ENCODE measurements around the gene TMEM14C. TPM values are rescaled to one million over a fixed set of nuclear protein-coding genes. Genes with fewer than 3 reads are reported as not detected.
"Not testable (repeated sequence)": the region's sequence is repeated elsewhere in the genome, so short reads cannot be mapped to it uniquely, and the experiment has no call there.

TMEM14C gene
- total RNA-seq, 1 donor from 2014 or later, result 63.2 TPM

DNA sequence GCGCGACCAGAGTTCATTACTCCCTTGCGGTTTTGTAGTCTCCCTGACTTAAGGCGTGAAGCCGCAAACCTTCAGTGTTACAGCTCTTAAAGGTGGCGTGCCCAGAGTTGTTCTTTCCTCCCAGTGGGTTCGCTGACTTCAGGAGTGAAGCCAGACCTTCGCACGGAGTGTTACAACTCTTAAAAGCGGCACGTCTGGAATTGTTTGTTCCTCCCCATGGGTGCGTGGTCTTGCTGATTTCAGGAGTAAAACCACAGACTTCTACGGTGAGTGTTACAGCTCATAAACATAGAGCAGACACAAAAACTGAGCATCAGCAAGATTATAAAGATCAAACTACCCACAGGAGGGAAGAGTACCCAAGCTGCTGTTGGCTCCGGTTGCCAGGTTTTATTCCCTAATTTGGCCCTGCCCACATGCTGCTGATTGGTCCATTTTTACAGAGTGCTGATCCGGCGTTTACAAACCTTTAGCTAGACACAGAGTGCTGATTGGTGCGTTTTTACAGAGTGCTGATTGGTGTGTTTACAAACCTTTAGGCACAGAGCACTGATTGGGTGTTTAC is 10.4 kb downstream of the TMEM14C start:
- no peaks in the 10 kb centered on the region for H3K4me1 Mint-ChIP-seq (ENCODE audit: low read depth)
- H3K4me3 Mint-ChIP-seq (ENCODE audit: low read depth), result no peak overlapping the region

GRCh38 chr6:10733863-10734262 is 11.0 kb downstream of the TMEM14C start:
- Mint-ChIP-seq H3K4me1 (ENCODE audit: low read depth) (no peaks in the 10 kb centered on the region), H3K27ac (no peak overlapping the region), H3K27me3 (no peaks in the 10 kb centered on the region), H3K36me3 (ENCODE audit: insufficient read depth) (peaks cover 18% of the 10 kb centered on the region), H3K4me3 (ENCODE audit: low read depth) (no peak overlapping the region), H3K9me3 (ENCODE audit: low read depth) (no peaks in the 10 kb centered on the region)
- TF ChIP-seq CTCF (IDR thresholded peaks at IDR 0.05; ENCODE audit: unreplicated experiment), result no peak
- DNase-seq (ENCODE audit: low spot score, unreplicated experiment), result no peak

More for the DNA sequence above, 10.4 kb downstream of the TMEM14C start:
- no peaks in the 10 kb centered on the region for H3K9me3 Mint-ChIP-seq (ENCODE audit: low read depth)
- no peaks in the 10 kb centered on the region for H3K27me3 Mint-ChIP-seq
- no peak for DNase-seq (ENCODE audit: low spot score, unreplicated experiment)
- H3K36me3 Mint-ChIP-seq (ENCODE audit: insufficient read depth), result peaks cover 15% of the 10 kb centered on the region
- no peak overlapping the region for H3K27ac Mint-ChIP-seq
- no peak for TF ChIP-seq CTCF (IDR thresholded peaks at IDR 0.05; ENCODE audit: unreplicated experiment)

- Mint-ChIP-seq H3K27me3 (no peaks in the 10 kb centered on the region), H3K4me3 (ENCODE audit: low read depth) (no peak overlapping the region)
- no peak for TF ChIP-seq CTCF (IDR thresholded peaks at IDR 0.05; ENCODE audit: unreplicated experiment)
Observed at GRCh38 chr6:10736731-10737130, 13.9 kb downstream of the TMEM14C start.

DNA sequence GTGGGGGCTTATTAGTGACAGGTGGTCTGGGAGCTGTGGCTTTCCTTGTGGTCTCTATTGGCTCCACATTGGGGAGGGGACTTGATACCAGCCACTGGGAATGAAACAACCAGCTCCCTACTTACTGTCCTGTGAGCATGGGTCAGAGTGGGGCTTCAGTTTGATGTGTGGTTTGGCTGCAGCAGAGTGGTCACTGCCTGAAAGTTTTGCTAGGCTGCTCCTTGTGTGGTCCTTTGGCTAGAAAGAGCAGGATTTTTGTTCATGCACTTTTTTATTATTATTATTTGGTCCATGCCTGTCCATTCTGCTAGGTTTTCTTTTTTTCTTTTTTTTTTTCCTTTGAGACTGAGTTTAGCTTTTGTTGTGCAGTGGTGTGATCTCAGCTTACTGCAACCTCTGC is 17.2 kb downstream of the TMEM14C start:
- H3K9me3 Mint-ChIP-seq (ENCODE audit: low read depth), result no peaks in the 10 kb centered on the region
- H3K36me3 Mint-ChIP-seq (ENCODE audit: insufficient read depth), result peaks cover 6% of the 10 kb centered on the region
- no peaks in the 10 kb centered on the region for H3K27me3 Mint-ChIP-seq
- DNase-seq (ENCODE audit: low spot score, unreplicated experiment), result no peak
- H3K4me3 Mint-ChIP-seq (ENCODE audit: low read depth), result no peak overlapping the region
- no peak for TF ChIP-seq CTCF (IDR thresholded peaks at IDR 0.05; ENCODE audit: unreplicated experiment)
- no peak overlapping the region for H3K27ac Mint-ChIP-seq
- no peaks in the 10 kb centered on the region for H3K4me1 Mint-ChIP-seq (ENCODE audit: low read depth)

More at GRCh38 chr6:10736731-10737130, 13.9 kb downstream of the TMEM14C start:
- H3K27ac Mint-ChIP-seq, result no peak overlapping the region
- no peak for DNase-seq (ENCODE audit: low spot score, unreplicated experiment)
- no peaks in the 10 kb centered on the region for H3K4me1 Mint-ChIP-seq (ENCODE audit: low read depth)
- H3K9me3 Mint-ChIP-seq (ENCODE audit: low read depth), result no peaks in the 10 kb centered on the region
- H3K36me3 Mint-ChIP-seq (ENCODE audit: insufficient read depth), result peaks cover 16% of the 10 kb centered on the region

- H3K4me3 Mint-ChIP-seq (ENCODE audit: low read depth); H3K9me3 Mint-ChIP-seq (ENCODE audit: low read depth); H3K27me3 Mint-ChIP-seq; H3K4me1 Mint-ChIP-seq (ENCODE audit: low read depth); DNase-seq (ENCODE audit: low spot score, unreplicated experiment); H3K27ac Mint-ChIP-seq; H3K36me3 Mint-ChIP-seq (ENCODE audit: insufficient read depth): not testable (repeated sequence)
Observed at GRCh38 chr6:10741643-10742042, 18.8 kb downstream of the TMEM14C start.

DNA sequence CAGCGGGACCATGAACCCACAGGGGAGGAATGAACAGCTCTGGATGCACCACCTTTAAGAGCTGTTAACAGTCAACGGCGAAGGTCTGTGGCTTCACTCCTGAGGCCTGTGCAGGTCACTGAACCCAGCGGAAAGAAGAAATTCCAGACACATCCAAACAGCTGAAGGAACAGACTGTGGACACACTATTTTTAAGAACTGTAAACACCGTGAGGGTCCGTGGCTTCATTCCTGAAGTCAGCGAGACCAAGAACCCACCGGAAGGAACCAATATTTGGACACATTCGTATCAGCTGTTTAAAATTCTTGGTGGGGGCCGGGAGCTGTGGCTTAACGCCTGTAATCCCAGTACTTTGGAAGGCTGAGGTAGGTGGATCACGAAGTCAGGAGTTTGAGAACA is 19.4 kb downstream of the TMEM14C start:
- H3K4me1 Mint-ChIP-seq (ENCODE audit: low read depth), result peaks cover 5% of the 10 kb centered on the region
- no peak overlapping the region for H3K27ac Mint-ChIP-seq
- no peak overlapping the region for H3K4me3 Mint-ChIP-seq (ENCODE audit: low read depth)
- no peak for DNase-seq (ENCODE audit: low spot score, unreplicated experiment)
- peaks cover 6% of the 10 kb centered on the region for H3K36me3 Mint-ChIP-seq (ENCODE audit: insufficient read depth)
- no peaks in the 10 kb centered on the region for H3K9me3 Mint-ChIP-seq (ENCODE audit: low read depth)
- TF ChIP-seq CTCF (IDR thresholded peaks at IDR 0.05; ENCODE audit: unreplicated experiment), result no peak
- no peaks in the 10 kb centered on the region for H3K27me3 Mint-ChIP-seq
